RPMI8226 (cell line): ENCODE results near the gene ABI1.

Source experiments
- DNase-seq: peaks from one replicate; pipeline ENCODE4 v3.0.0-alpha.2; 2015

ABI1 gene

GRCh38 chr10:26854524-26854923 lies 6.2 kb downstream of the ABI1 start:
- DNase-seq, result no peak

- no peak for DNase-seq
Measured at GRCh38 chr10:26844396-26844975, 16.3 kb downstream of the ABI1 start.

- DNase-seq, result no peak
Measured at GRCh38 chr10:26843736-26844135, 17.0 kb downstream of the ABI1 start.

- peak; percentile 25 for DNase-seq
Measured at GRCh38 chr10:26841733-26842317, 18.9 kb downstream of the ABI1 start.

GRCh38 chr10:26840938-26841732 lies 19.6 kb downstream of the ABI1 start:
- peak; percentile 71 for DNase-seq

- peak; percentile 80 for DNase-seq
Measured at GRCh38 chr10:26839966-26840627, 20.7 kb downstream of the ABI1 start.

GRCh38 chr10:26837139-26837538 lies 23.6 kb downstream of the ABI1 start:
- DNase-seq, result no peak

- DNase-seq, result no peak
Measured at GRCh38 chr10:26835025-26835424, 25.7 kb downstream of the ABI1 start.

GRCh38 chr10:26832960-26833359 lies 27.8 kb downstream of the ABI1 start:
- DNase-seq, result no peak

- DNase-seq, result no peak
Measured at GRCh38 chr10:26831936-26832335, 28.8 kb downstream of the ABI1 start.

GRCh38 chr10:26829810-26830515 lies 30.8 kb downstream of the ABI1 start:
- no peak for DNase-seq

- DNase-seq, result no peak
Measured at GRCh38 chr10:26824015-26824690, 36.6 kb downstream of the ABI1 start.

GRCh38 chr10:26821699-26822570 lies 38.8 kb downstream of the ABI1 start:
- no peak for DNase-seq

GRCh38 chr10:26815500-26815899 lies 45.3 kb downstream of the ABI1 start:
- DNase-seq, result no peak

- DNase-seq, result no peak
Measured at GRCh38 chr10:26810435-26811026, 50.2 kb downstream of the ABI1 start.

GRCh38 chr10:26809973-26810372 lies 50.8 kb downstream of the ABI1 start:
- DNase-seq, result no peak

GRCh38 chr10:26807532-26807931 lies 53.2 kb downstream of the ABI1 start:
- DNase-seq, result no peak

- no peak for DNase-seq
Measured at GRCh38 chr10:26806557-26806956, 54.2 kb downstream of the ABI1 start.

- no peak for DNase-seq
Measured at GRCh38 chr10:26805567-26806245, 55.1 kb downstream of the ABI1 start.
